Gastroesophageal sphincter (tissue), 4 donors: ENCODE measurements around the gene THSD7A. TPM values are rescaled to one million over a fixed set of nuclear protein-coding genes. Genes with fewer than 3 reads are reported as not detected.

ENCODE experiments used
- ATAC-seq: fragments of 150-250 bp; one replicate; pipeline ENCODE4 v1.9.1; 2016; ENCODE audit warnings: mild to moderate bottlenecking, moderate library complexity
- H3K27ac ChIP-seq, 4 donors: fragments of 200-600 bp; sonication (generic) in 3 of 4; 1 replicate in 3 of 4; 2 replicates in 1 of 4; pipeline ENCODE4 v1.5.1; 2016 to 2019
- H3K27me3 ChIP-seq: fragments of 200-600 bp; sonication (generic); one replicate; pipeline ENCODE4 v1.5.1; 2019
- H3K36me3 ChIP-seq, 2 donors: fragments of 200-600 bp; sonication (generic); one replicate each; pipeline ENCODE4 v1.5.1; 2019; ENCODE audit warnings: control low read depth in 1 of 2
- H3K4me1 ChIP-seq, 3 donors: fragments of 200-600 bp; sonication (generic); 1 replicate in 2 of 3; 2 replicates in 1 of 3; pipeline ENCODE4 v1.5.1; 2016 to 2019; ENCODE audit warnings: control low read depth in 2 of 3
- H3K4me3 ChIP-seq, 2 donors: fragments of 200-600 bp; sonication (generic); one replicate each; pipeline ENCODE4 v1.5.1; 2019; ENCODE audit warnings: mild to moderate bottlenecking in 1 of 2, moderate library complexity in 1 of 2
- H3K9me3 ChIP-seq, 3 donors: fragments of 200-600 bp; sonication (generic); one replicate each; pipeline ENCODE4 v1.5.1; 2017 to 2019; ENCODE audit warnings: control low read depth in 2 of 3
- EP300 ChIP-seq: sonication (generic); formaldehyde crosslinking; IDR thresholded peaks from one replicate; pipeline ENCODE4 v1.6.1; 2017; ENCODE audit warnings: antibody characterized with exemption, mild to moderate bottlenecking
- POLR2A ChIP-seq, 2 donors: fragments of 450-650 bp; IDR thresholded peaks; one replicate each; pipeline ENCODE4 v1.6.1; 2017; ENCODE audit warnings: antibody characterized with exemption in 2 of 2, mild to moderate bottlenecking in 2 of 2, moderate library complexity in 1 of 2
- POLR2AphosphoS5 ChIP-seq: sonication (generic); formaldehyde crosslinking; IDR thresholded peaks from one replicate; pipeline ENCODE4 v1.6.1; 2017; ENCODE audit warnings: antibody characterized with exemption
- WGBS, 2 donors: methylation state at CpG; one replicate each; pipeline ENCODE4 v1.1.5; 2018; ENCODE audit warnings: low coverage in 1 of 2; 5-methylcytosine and 5-hydroxymethylcytosine counted together
- total RNA-seq, 4 donors: library from RNA; depleted of rRNA; stranded (reverse); fragments of >200 nt; gene quantifications; one replicate each; pipeline ENCODE4 v1.1.0, GENCODE V29; 2016
- TF ChIP-seq, protein P1 (sequence below), 4 experiments: fragments of 200-600 bp in 2 of 4; fragments of 450-650 bp in 2 of 4; sonication (generic) in 1 of 4; IDR thresholded peaks; one replicate each; pipeline ENCODE4 v1.5.1; 2017 to 2019; ENCODE audit warnings: antibody characterized with exemption in 4 of 4, mild to moderate bottlenecking in 2 of 4, moderate library complexity in 2 of 4

Gene THSD7A
- total RNA-seq, 4 donors from 2014 or later, result 2.9 to 6.2 (median 3.9) TPM

DNA sequence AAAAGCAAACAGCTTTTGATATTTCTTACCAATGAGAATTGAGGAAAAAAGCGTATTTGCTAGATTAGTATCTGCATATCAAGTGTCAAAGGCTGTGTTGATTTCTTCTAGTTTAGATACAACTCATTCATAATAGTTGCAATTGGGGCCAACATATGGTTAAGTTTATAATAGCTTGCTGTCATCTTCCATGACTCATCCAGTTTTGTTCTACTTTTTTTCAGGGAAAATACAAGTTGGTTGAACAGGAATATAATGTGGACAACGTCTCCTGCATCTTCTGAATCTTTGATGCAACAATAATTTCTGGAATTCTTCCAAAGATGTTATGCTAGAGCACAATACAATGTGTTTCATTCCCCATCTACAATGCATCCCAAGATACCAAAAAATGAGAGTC, 182.0 kb downstream of the THSD7A start:
- Histone ChIP-seq H3K36me3 (no peaks in the 10 kb centered on the region), H3K4me3 (no peak overlapping the region), H3K4me1 (no peaks in the 10 kb centered on the region), H3K27me3 (no peaks in the 10 kb centered on the region), H3K9me3 (no peaks in the 10 kb centered on the region), H3K27ac (no peak overlapping the region)
- WGBS, 2 donors, result 63 to 100% methylated on average over 2 of the region's 2 CpGs
- no peak for ATAC-seq
- no peak for TF ChIP-seq POLR2A (IDR thresholded peaks at IDR 0.05)
- no peak for TF ChIP-seq POLR2AphosphoS5
- no peak for TF ChIP-seq EP300
- TF ChIP-seq, protein P1, sequence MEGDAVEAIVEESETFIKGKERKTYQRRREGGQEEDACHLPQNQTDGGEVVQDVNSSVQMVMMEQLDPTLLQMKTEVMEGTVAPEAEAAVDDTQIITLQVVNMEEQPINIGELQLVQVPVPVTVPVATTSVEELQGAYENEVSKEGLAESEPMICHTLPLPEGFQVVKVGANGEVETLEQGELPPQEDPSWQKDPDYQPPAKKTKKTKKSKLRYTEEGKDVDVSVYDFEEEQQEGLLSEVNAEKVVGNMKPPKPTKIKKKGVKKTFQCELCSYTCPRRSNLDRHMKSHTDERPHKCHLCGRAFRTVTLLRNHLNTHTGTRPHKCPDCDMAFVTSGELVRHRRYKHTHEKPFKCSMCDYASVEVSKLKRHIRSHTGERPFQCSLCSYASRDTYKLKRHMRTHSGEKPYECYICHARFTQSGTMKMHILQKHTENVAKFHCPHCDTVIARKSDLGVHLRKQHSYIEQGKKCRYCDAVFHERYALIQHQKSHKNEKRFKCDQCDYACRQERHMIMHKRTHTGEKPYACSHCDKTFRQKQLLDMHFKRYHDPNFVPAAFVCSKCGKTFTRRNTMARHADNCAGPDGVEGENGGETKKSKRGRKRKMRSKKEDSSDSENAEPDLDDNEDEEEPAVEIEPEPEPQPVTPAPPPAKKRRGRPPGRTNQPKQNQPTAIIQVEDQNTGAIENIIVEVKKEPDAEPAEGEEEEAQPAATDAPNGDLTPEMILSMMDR (IDR thresholded peaks at IDR 0.05), result no peak

DNA sequence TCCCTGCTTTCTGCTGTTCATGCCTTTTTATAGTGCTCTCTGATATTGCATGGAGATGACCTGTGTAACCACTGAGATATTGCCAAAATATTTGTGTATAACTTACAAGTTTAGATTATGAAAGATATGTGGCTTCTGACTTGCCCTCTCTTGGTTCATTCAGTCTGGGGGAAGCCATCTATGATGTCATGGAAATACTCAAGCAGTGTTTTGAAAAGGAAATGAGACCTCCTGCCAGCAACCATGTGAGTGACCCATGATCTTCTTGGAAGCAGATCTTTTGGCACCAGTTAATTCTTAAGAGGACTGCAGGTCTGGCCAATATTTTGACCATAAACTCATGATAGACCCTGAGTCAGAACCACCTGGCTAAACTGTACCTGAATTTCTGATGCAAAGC, 183.0 kb downstream of the THSD7A start:
- Histone ChIP-seq H3K36me3 (no peaks in the 10 kb centered on the region), H3K9me3 (no peaks in the 10 kb centered on the region), H3K27me3 (no peaks in the 10 kb centered on the region), H3K4me3 (no peak overlapping the region), H3K27ac (no peak overlapping the region), H3K4me1 (no peaks in the 10 kb centered on the region)
- no peak for ATAC-seq
- TF ChIP-seq EP300, result no peak
- TF ChIP-seq, protein P1 (IDR thresholded peaks at IDR 0.05), result no peak

GRCh38 chr7:11648101-11648500, 183.9 kb downstream of the THSD7A start:
- no peaks in the 10 kb centered on the region for H3K27me3 ChIP-seq
- no peaks in the 10 kb centered on the region for H3K9me3 ChIP-seq
- H3K4me1 ChIP-seq, result no peaks in the 10 kb centered on the region
- no peak overlapping the region for H3K27ac ChIP-seq
- TF ChIP-seq, protein P1 (IDR thresholded peaks at IDR 0.05), result no peak
- TF ChIP-seq POLR2A (IDR thresholded peaks at IDR 0.05), result no peak
- TF ChIP-seq EP300, result no peak
- no peak for TF ChIP-seq POLR2AphosphoS5
- 78 to 98% methylated on average over 2 to 3 of the region's 3 CpGs for WGBS, 2 donors
- ATAC-seq, result no peak
- no peaks in the 10 kb centered on the region for H3K36me3 ChIP-seq
- no peak overlapping the region for H3K4me3 ChIP-seq

DNA sequence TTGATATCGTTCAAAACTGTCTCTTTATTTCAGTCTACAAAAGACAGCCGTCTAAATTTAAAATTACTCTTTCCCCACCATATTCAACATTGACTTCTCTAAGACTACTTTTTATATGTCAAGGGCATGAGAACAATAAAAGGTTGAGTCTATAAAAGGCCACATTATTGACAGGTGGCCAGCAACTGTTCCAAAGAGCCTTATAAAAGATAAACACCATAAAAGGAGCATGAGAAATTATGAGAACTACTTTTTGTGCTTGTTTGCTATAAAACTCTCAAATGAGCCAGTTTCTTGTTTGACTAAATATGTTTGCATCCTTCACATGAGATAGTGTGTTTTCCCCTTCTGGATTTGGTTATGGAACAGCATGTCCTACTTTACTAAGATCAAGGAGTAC, 189.2 kb downstream of the THSD7A start:
- TF ChIP-seq EP300 (no peak), POLR2A (IDR thresholded peaks at IDR 0.05) (no peak), POLR2AphosphoS5 (no peak)
- TF ChIP-seq, protein P1 (IDR thresholded peaks at IDR 0.05), result no peak
- no peak for ATAC-seq

DNA sequence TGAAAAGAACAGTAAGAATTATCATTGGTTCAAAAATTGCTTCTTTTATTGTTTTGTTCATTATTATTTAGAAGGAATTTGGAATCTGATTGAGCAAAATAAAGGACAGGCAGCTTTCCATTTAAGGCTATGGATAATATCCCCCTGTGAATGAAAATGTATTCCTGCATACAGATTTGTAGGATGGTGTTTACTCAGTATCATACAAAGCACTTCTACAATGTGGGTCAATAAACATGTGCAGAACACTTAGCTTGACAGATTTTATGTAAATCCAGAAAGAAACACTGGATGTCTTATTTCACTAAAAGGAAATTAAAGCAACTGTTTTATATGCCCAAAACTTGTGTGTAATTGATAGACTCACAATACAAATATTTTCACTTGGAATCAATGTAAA, 189.7 kb downstream of the THSD7A start:
- H3K9me3 ChIP-seq, result no peaks in the 10 kb centered on the region
- H3K4me1 ChIP-seq, result no peaks in the 10 kb centered on the region
- H3K4me3 ChIP-seq, result no peak overlapping the region
- TF ChIP-seq POLR2A (IDR thresholded peaks at IDR 0.05) (no peak), POLR2AphosphoS5 (no peak), EP300 (no peak)
- TF ChIP-seq, protein P1 (IDR thresholded peaks at IDR 0.05), result no peak
- ATAC-seq, result no peak
- H3K36me3 ChIP-seq, result no peaks in the 10 kb centered on the region
- no peaks in the 10 kb centered on the region for H3K27me3 ChIP-seq
- H3K27ac ChIP-seq, result no peak overlapping the region

More for the DNA sequence above, 189.2 kb downstream of the THSD7A start:
- Histone ChIP-seq H3K4me3 (no peak overlapping the region), H3K27ac (no peak overlapping the region), H3K4me1 (no peaks in the 10 kb centered on the region), H3K36me3 (no peaks in the 10 kb centered on the region), H3K9me3 (no peaks in the 10 kb centered on the region), H3K27me3 (no peaks in the 10 kb centered on the region)
- WGBS, 2 donors, result 65 to 73% methylated on average over 2 of the region's 2 CpGs
